GM15510 (cell line): ENCODE measurements around the gene GALNT10.

Source experiments
- POLR2A ChIP-seq: IDR thresholded peaks from 3 replicates; pipeline ENCODE4 v1.6.1; 2011; ENCODE audit warnings: borderline replicate concordance; ENCODE audit not compliant: insufficient read length; ENCODE audit errors: extremely low read depth

The GALNT10 gene

GRCh38 chr5:154166901-154167791, 23.4 kb upstream of the GALNT10 start:
- TF ChIP-seq POLR2A: no peak

- no peak for TF ChIP-seq POLR2A
These were observed 22.1 kb upstream of the GALNT10 start for GRCh38 chr5:154168395-154168794.

- TF ChIP-seq POLR2A: no peak
These were observed 17.7 kb upstream of the GALNT10 start for GRCh38 chr5:154172785-154173184.

- TF ChIP-seq POLR2A: no peak
These were observed 16.4 kb upstream of the GALNT10 start for GRCh38 chr5:154174091-154174490.

- no peak for TF ChIP-seq POLR2A
These were observed 14.4 kb upstream of the GALNT10 start for GRCh38 chr5:154176181-154176580.

GRCh38 chr5:154178661-154179060, 11.9 kb upstream of the GALNT10 start:
- no peak for TF ChIP-seq POLR2A

GRCh38 chr5:154179846-154180710, 10.5 kb upstream of the GALNT10 start:
- TF ChIP-seq POLR2A: no peak

- TF ChIP-seq POLR2A: no peak
These were observed 9.4 kb upstream of the GALNT10 start for GRCh38 chr5:154181161-154181560.

GRCh38 chr5:154189256-154189818, 1.2 kb upstream of the GALNT10 start:
- no peak for TF ChIP-seq POLR2A

GRCh38 chr5:154189819-154190594, 526 bp upstream of the GALNT10 start:
- TF ChIP-seq POLR2A: peak; percentile 54

GRCh38 chr5:154191467-154192261, 1.1 kb downstream of the GALNT10 start:
- TF ChIP-seq POLR2A: no peak

GRCh38 chr5:154193283-154193682, 2.8 kb downstream of the GALNT10 start:
- TF ChIP-seq POLR2A: no peak

GRCh38 chr5:154193701-154194121, 3.2 kb downstream of the GALNT10 start:
- TF ChIP-seq POLR2A: no peak
